ENCODE results near the gene LDB2.

LDB2 gene

DNA sequence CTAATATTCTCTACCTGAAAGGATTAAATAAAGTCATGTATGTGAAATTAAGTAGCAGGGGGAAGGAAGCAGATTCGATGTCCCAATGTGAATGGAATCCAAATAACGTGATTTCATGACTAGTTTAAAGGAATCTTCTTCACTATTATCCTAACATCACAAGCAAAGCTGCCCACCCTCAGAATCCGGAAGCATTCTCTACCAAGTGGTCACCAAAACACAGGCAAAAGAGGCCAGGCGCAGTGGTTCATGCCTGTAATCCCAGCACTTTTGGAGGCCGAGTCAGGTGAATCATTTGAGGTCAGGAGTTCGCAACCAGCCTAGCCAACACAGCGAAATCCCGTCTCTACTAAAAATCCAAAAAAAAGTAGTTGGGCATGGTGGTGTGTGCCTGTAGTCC lies 212.9 kb downstream of the LDB2 start:
- no peak for DNase-seq (ENCODE audit: low spot score)

DNA sequence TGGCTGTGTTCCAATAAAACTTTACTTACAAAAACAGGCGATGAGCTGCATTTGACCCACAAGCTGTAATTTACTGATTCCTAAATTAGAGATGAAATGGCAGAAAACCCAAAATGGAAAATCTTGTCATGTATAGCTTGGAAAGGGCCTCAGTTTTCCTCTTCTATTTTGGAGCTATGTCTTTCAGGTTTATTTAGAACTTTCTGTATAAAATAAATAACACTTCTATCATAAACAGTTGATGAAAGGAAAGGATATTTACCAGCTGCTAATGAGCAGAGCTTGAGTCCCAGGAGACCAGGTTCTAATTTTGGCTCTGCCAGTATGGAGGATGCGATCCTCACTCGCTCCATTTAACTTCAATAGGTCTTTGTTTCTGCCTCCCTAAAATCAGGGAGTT lies 213.5 kb downstream of the LDB2 start:
- no peak for DNase-seq (ENCODE audit: low spot score)

DNA sequence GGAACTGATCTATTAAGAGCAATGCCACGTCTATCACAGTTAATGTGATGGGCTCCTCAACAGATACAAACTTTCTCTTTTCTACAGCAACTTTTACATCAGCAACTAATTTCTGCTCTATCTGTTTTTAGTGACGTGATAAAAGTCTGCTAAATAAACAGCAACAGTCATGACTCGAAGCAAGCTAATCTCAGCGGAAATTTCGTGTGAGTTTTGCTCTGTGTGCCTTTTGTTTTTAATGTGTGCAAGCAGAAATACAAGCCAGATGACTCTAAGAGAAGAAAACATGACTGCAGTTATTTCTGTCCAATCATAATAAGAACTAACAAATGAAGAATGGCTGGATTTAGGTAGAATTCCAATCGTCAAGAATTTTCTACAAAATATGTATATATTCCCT lies 214.3 kb downstream of the LDB2 start:
- no peak for DNase-seq (ENCODE audit: low spot score)

DNA sequence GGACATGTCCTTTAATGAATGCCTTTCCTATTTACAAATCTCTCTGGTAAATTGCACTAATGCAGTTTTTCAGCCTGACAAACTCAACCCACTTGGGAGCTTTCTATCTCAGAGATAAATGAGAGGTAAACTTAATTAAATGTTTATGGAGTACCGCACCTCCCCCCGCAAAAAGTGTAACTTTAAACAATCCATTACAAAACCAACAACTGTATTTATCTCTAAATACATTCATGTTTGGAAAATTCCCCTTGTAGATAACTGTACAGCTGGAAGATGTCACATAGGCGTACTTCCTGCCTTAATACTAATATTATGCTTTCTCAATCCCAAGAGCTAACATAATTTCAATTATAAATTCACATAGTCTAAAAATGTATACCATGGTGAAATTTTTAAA lies 215.5 kb downstream of the LDB2 start:
- no peak for DNase-seq (ENCODE audit: low spot score)

DNA sequence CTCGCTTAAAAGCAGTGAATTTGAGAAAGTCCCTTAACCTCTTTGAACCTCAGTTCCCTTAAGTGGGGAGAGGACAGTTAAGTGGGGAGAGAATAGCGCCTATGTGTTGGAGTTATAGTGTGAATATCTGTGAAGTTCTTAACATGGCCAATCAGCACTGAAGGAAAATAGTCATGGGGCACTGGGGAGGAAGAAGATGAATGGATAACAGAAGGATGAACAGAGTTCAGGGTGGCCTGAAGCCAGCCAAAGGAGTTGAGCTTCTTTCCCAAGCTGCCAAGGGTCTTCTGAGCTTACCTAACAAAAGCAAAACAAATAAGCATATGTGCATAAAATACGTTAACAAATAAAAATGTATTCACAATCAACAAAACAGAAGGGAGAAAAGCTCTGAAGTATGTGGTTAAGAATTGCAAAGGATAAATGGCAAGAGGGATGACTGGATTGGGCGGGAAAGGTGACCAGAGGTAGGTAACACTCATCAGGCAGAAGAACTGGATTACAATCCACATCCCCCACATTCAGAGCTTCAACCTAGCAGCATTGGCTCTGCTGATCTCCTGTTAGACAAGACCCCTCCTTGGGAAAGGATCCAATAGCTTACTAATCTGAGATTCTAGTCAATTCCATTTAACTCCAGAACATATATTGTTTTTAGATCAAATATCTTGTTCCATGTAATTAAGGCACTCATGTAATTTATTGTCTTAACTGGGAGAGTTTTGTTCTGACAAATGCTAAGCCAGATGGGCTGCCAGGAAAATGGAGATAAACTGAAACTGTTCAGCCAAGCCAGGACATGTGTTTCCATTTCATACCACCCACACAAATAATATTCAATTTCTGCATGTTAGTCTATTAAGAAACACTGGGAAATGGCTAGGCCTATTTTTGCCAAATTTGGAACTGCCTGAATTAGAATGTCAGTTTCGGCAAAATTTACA lies 221.2 kb downstream of the LDB2 start:
- DNase-seq (ENCODE audit: low spot score) = no peak

DNA sequence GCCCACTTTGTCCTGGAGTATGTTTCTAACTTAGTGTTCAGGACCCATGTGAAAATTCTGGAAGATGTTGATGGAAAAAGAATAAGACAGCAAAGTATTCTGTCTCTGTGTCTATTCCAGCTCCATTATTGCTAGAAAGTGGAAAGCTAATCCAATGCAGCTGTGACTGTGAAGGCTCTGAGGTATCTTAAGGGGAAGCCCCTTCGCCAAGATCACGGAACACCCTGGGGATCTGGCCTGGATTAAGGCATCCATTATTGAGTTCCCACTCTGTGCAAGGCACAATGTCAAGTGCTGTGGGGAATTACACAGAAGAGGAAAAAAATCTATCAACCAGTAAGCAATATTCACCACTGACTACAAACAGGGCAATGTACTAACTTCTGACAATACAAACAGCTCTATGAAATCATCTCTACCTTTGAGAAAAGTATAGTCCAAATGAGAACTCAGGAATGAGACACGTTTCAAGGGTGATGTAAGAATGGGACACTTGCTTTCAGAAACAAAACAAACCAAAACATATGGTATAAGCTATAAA lies 222.1 kb downstream of the LDB2 start:
- DNase-seq (ENCODE audit: low spot score) = no peak

DNA sequence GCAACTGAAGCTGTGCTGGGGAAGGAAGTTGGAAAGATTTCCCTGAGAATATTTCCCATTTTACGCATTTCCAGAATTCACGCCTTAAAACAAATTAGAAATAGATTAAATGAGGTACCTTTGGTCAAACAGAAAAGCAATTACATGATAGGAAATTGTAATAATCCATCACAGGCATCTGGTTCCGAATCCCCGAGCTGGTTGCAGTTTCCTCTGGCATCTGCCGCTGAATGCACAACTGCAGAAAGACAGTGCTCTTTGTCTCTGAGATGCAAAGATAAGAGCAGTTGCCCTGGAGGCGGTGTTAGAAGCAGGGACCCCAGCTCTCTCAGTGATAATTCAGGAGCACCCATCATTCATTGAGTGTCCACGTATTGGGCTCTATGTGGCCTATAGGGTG lies 224.4 kb downstream of the LDB2 start:
- DNase-seq (ENCODE audit: low spot score) = no peak

DNA sequence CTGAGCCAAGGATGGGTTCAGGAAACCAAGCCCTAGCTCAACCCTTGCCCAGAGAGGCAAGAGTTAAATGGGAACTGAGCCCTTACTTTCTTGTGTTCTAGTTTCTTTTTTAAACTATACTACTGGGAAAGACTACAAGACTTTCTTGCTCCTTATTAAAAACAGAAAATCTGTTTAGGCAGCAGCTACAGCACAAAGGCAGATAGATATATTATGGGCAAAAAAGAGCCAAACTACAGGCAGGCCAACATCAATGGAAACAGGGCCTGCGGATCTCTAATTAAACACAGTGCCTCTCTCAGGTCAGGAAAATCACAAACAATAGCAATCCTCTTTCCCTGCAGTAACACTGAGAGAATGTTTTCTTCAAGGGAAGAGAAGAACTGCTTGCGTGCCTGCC lies 226.0 kb downstream of the LDB2 start:
- no peak for DNase-seq (ENCODE audit: low spot score)

DNA sequence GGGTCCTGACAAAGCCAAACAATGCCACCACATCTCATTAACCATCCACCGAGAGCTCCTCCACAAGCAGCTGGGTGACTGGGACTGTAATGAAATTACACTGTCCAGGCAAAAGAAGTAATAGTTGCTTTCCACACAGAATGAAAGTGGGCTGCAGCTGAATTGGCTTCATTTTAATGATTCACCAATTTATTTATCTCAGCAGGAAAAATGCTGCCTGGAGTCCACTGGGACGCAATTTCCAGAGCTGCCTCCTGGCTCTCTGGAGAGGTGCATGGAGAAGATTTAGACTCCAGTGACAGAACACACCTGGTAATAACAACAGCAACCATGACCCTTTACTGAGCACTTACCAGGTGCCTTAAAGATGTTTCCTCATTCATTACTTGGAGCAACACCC lies 226.7 kb downstream of the LDB2 start:
- DNase-seq (ENCODE audit: low spot score) = no peak

DNA sequence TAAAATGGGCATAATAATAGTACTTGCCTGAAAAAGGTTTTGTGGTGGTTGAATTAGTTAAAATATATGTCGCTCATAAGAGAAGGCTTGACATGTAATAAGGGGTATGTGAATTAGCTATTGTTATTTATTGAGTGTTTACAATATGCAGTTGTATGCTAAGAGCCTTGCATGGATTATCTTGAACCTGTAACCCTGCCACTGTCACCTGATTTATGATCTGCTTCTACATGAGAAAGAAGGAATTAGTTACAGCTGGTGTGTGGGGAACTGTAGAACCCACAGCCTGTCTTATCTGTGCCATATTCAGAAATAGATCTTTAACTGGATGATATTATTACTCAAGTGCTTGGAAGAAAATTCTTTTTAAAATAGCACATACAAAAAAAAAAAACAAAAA lies 227.7 kb downstream of the LDB2 start:
- no peak for DNase-seq (ENCODE audit: low spot score)

DNA sequence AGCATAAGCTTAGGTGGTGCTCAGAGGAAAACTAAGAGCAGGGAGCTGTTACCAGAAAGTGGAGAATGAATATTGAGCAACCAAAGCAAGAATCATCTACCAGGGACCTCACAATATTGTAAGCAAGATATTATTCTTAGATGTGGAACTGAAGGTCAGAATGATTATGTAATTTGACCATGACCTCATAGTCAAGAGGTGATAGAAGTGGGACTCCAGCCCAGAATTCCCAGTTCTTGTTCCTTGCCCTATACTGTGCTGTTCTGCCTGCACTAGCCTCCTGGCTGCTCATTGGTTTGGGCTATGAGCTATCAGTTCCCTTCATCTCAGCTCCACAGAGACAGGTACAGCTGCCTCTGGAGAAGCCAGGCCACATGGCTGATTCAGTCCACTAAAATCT lies 229.4 kb downstream of the LDB2 start:
- DNase-seq (ENCODE audit: low spot score) = no peak

DNA sequence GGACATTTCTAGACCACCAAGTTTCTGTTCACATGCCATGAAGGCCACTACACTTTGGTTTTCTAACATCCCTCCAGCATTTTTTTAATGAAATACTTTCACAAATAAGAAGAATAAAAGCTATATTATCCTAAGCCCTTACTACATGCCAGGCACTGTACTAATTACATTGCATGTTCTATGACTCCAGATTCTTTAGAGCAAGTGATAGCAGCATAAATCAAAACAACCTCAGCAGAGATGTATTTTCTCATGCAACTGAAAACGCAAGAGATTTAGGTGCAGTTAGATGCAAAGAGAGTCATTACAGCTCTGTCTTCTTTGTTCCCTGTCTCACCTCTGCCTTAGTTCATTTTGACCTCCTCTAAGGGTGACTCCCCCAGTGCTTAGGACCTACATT lies 230.0 kb downstream of the LDB2 start:
- DNase-seq (ENCODE audit: low spot score) = no peak

DNA sequence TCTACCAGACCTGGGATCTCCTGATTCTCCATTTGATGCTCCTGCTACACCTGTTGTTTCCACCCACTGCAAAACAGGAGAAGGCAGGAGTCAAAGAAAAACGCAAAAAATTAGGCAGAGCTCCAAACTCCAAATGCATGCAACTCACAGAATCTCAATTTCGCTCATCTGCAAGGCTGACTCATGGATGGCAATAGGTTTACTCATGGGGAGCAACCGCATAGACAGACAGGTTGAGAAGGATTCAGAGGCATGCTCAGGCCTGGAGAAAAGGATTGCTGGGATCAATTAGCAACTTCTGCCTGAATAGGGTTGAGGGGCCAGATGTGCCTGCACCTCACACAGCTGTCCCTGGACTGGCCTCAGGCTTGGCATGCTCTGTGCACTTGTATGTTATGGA lies 231.0 kb downstream of the LDB2 start:
- DNase-seq (ENCODE audit: low spot score) = no peak

DNA sequence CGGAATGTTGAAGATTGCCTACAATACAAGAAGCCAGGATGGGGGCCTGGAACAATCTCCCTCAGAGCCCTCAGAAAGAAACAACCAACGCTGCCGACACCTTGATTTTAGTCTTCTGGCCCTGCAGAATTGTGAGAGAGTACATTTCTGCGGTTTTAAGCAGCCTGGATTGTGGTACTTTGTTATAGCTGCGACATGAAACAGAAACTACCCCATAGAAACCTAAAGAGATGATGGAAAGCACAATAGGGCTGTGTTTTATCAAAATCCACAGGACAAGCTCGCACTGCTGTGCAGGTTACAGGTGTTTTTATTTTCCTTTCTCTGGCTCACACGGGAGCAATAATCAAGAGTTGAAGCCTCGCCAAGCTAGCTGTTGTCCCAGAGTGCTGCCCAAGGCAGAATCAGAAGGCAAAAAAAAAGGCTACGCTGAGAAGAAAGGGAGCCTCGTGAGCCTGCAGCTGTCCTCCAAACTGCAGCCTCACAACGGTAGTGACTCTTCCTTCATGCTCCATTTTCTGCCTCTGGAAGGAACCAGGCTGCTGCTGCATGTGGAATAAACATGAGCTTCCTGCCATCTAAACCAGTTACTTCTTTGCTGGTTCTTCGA lies 232.4 kb downstream of the LDB2 start:
- no peak for DNase-seq (ENCODE audit: low spot score)

DNA sequence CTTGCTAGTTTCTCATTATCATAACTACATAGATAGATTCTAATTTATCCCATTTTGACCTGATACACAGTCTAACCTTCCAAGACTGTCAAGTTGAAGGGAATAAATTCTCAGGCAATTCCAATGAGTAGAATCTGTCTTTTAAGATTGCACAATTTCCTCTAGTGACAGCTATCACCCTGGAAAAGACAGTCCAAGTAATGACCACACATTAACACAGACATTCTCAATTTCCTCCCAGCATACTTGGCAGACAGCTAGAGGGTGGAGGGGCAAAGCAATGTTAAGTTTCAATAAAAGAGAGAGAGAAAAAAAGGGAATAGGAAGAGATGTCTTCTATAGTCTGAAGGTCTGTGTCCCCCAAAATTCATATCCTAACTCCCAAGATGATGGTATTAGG lies 234.7 kb downstream of the LDB2 start:
- DNase-seq (ENCODE audit: low spot score) = no peak

DNA sequence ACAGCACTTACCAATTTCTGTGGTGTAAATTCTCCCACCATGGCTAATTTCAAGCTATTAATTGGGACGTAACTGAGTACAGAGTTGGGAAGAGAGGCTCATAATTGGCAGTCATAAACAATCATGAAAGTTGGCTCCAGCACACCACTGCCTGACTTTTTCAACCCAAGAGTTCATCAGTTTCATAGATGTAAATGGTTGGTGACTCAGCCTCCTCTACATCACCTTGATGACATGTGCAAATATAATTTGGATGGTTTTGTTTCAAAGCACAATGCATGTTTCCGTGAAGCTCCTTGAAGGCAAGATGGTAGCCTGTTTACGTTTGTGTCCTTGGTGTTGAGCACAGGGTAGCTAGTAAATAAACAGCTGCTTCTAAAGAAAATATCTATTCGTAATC lies 235.1 kb downstream of the LDB2 start:
- DNase-seq (ENCODE audit: low spot score) = no peak

DNA sequence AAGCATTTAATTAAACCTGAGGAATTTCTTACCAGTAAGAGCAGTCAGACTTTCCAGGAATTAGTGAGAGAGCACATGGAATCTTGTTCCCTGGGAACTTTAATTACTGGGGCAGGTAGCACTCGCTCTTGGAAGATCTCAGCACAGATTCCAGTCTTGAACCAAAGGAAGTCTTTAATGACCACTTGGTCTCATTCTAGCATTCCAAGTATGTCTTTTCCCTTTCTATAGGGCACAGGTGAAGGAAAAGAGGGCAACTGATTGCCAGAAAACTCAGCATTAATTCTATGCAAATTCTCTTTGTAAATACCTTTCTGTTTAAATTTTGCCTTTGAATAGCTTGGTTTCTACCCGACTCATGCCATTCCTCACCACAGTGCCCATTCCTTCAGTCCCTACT lies 236.6 kb downstream of the LDB2 start:
- DNase-seq (ENCODE audit: low spot score) = no peak

DNA sequence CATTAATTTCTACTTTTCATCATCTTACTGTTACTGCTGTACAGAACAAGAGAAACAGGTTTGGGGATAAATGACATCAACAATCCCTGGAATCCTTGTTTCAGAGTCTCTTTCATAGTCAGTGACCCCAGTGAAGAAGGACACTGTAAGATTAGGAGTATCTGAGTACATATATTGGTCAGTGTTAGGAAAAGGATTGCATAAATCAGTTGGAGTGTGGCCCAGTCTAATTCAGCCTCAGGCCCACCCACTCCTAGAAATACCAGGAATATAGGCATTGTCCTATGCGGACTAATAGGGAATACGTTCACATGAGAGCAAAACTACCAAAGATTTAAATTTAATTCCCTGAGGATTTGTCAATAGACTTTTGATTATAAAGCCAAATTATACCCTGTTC lies 237.8 kb downstream of the LDB2 start:
- DNase-seq (ENCODE audit: low spot score) = no peak

DNA sequence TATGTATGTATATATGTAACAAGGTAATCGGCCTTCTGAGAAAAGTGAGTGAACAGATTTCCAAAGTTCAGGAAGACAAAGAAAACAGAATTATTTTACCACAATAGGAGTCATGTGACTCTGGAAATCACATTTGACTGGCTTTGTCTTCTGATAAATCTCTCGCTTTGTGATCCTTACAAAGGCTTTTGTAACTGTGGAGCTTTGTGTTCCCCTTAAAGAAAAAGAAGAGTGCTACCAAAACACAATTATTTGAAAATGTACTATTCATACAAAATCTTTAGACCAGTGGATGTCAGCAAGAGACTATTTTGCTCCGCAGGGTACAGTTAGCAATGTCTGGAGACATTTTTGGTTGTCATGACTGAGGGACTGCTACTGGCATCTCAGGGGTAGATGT lies 238.8 kb downstream of the LDB2 start:
- peak; percentile 77 for DNase-seq (ENCODE audit: low spot score)

DNA sequence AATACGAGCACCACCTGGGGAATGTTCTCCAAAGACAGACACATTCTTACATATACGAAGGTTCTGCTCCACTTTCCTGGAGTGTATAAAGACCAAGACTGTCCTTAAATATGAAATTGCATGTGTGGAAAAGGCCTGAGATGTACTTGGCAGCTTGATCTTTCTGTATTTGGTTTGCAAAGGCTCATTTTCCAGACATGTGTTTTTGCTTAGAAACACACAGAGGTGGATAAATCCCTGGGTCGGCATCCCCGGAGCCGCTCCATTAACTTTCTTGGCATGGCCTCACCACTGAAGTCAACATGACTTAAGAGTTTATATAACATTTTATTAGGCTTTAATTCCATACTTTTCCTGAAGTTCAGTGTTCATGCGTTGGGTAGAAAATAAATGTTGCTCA lies 239.4 kb downstream of the LDB2 start:
- no peak for DNase-seq (ENCODE audit: low spot score)

DNA sequence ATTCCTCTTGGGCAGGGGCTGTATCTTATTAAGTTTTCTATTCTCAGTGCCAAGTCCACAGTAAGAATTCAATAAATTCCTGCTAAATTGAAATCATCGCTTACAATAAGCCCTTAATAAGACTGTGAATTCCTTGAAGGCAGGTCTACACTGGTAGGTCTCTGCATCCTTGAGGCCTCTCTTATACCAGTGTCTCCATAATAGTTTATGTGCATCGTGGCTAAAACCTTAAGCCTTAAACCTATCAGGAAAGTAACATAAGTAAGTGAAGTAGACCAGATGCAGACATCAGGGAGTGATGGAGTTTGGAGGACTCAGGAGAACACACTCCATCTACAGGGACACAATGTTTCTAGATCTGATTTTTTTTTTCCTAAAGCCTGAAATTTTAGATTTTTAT lies 240.3 kb downstream of the LDB2 start:
- no peak for DNase-seq (ENCODE audit: low spot score)

DNA sequence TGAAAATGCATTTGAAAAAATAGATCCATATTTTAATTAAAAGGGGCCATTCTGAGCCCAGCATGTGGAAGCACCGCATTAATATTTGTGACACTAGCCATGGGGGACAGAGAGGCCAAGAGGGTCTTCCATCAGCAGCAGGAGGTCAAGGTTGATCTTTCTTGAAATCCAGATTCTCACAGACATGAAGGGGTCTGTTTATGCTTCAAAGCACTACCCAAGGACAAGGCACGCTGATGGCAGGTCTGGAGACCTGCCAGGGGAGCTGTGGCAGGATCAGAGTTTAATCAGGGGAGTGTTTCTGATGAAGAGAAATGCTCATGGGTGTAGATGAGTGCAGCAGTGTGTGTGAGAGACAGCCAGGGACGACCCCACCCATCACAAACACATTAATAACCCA lies 243.3 kb downstream of the LDB2 start:
- DNase-seq (ENCODE audit: low spot score) = no peak

DNA sequence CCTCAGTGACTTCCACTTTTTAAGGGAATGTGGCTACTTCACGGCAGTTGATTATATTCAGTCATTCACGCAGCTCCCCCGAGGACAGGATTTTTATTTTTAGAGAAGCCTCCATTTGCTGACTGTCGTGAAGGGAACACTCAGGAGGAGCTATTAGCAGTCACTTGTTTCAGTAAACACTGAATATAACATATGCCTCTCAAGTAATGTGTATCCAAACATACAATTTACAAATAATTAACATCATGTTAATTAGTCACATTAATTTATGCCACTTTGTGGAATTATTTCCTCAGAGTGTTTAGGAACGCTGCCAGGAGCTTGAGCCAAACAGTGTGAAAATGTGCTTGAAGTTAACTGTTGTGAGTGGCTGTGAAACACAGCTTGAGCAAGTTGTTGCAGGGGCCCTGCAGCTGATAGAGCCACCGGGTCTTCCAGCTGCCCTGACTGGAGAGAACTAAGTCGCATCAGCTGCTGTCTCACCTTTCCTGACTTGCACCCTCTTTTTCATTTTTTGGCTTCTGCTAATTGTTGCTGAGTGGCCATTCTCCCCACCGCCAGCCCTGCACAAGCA lies 245.6 kb downstream of the LDB2 start:
- DNase-seq (ENCODE audit: low spot score) = no peak
